Measurements from ENCODE around the gene GEMIN5.

The GEMIN5 gene

GRCh38 chr5:154966081-154966841 is 28.2 kb upstream of the GEMIN5 start:
- Histone ChIP-seq H3K36me3 (ENCODE audit: control insufficient read depth in 4 of 4, insufficient read depth in 4 of 4, low read length in 3 of 4) (peaks cover 4 to 39% (median 25%) of the 10 kb centered on the region in 4 experiments), H3K4me3 (ENCODE audit: control insufficient read depth in 1 of 7, extremely low read depth in 1 of 7, insufficient read depth in 4 of 7, low read depth in 2 of 7, low read length in 6 of 7) (no peak overlapping the region), H3K27me3 (replicated peaks in 2 of 5; ENCODE audit: control insufficient read depth in 4 of 5, insufficient read depth in 5 of 5, low read length in 4 of 5) (no peaks in the 10 kb centered on the region), H3K27ac (ENCODE audit: insufficient read depth in 1 of 2, low read depth in 1 of 2, low read length in 2 of 2, poor library complexity in 1 of 2, severe bottlenecking in 2 of 2) (no peak overlapping the region), H3K9me3 (ENCODE audit: control extremely low read depth in 1 of 5, control insufficient read depth in 4 of 5, insufficient read depth in 2 of 5, low read depth in 1 of 5, low read length in 4 of 5) (no peaks in the 10 kb centered on the region), H3K4me1 (ENCODE audit: control extremely low read depth in 1 of 4, control insufficient read depth in 4 of 4, insufficient read depth in 4 of 4, low read length in 3 of 4) (no peaks in the 10 kb centered on the region)
- WGBS (ENCODE audit: insufficient coverage) = 96% methylated on average over 2 of the region's 7 CpGs
- no peak for DNase-seq
- ChIA-PET POLR2A (no interaction called here), CTCF (interaction anchor here (0.7 to 1.6 kb wide), 6 partner anchors 13 to 181 kb away, joined by 3 to 6 read pairs (median 4); no protein-coding TSS in a partner anchor)

DNA sequence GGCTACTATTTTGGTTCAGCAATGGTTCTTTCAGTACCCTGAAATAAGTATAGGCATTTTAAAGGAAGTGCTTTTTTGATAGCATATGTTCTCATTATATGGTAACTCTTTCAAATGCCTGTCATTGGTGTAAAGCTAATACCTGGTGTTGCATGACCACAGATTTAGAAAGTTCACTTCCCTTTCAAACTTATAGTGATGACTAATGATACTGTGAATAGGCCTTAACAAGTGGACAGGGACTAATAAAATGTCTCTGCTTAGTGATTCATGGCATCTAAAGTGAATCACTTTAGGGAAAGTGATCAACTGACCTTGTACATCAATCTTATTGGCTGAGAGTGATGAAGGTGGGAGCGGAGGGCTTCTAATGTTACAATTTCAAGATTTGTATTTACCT is 24.5 kb upstream of the GEMIN5 start:
- Histone ChIP-seq H3K27ac (ENCODE audit: insufficient read depth in 1 of 2, low read depth in 1 of 2, low read length in 2 of 2, poor library complexity in 1 of 2, severe bottlenecking in 2 of 2) (no peak overlapping the region), H3K36me3 (ENCODE audit: control insufficient read depth in 4 of 4, insufficient read depth in 4 of 4, low read length in 3 of 4) (peaks cover 14 to 42% (median 28%) of the 10 kb centered on the region in 4 experiments), H3K27me3 (replicated peaks in 2 of 5; ENCODE audit: control insufficient read depth in 4 of 5, insufficient read depth in 5 of 5, low read length in 4 of 5) (no peaks in the 10 kb centered on the region), H3K9me3 (ENCODE audit: control extremely low read depth in 1 of 5, control insufficient read depth in 4 of 5, insufficient read depth in 2 of 5, low read depth in 1 of 5, low read length in 4 of 5) (no peaks in the 10 kb centered on the region), H3K4me1 (ENCODE audit: control extremely low read depth in 1 of 4, control insufficient read depth in 4 of 4, insufficient read depth in 4 of 4, low read length in 3 of 4) (no peaks in the 10 kb centered on the region), H3K4me3 (ENCODE audit: control insufficient read depth in 1 of 7, extremely low read depth in 1 of 7, insufficient read depth in 4 of 7, low read depth in 2 of 7, low read length in 6 of 7) (no peak overlapping the region)
- ChIA-PET CTCF (interaction anchor here (1.7 kb wide), 1 partner anchor 17 kb away, joined by 4 read pairs; no protein-coding TSS in a partner anchor), POLR2A (no interaction called here)
- no peak for DNase-seq
- WGBS (ENCODE audit: insufficient coverage) = no CpG with 5 or more reads among the region's 1 CpG

- H3K36me3 ChIP-seq (ENCODE audit: control insufficient read depth in 4 of 4, insufficient read depth in 4 of 4, low read length in 3 of 4) = peaks cover 13 to 37% (median 15%) of the 10 kb centered on the region in 4 experiments
- no peak overlapping the region for H3K4me3 ChIP-seq (ENCODE audit: control insufficient read depth in 1 of 7, extremely low read depth in 1 of 7, insufficient read depth in 4 of 7, low read depth in 2 of 7, low read length in 6 of 7)
- H3K27ac ChIP-seq (ENCODE audit: insufficient read depth in 1 of 2, low read depth in 1 of 2, low read length in 2 of 2, poor library complexity in 1 of 2, severe bottlenecking in 2 of 2) = no peak overlapping the region
- ChIA-PET CTCF (no interaction called here), POLR2A (no interaction called here)
- no peak for DNase-seq
- no peaks in the 10 kb centered on the region for H3K4me1 ChIP-seq (ENCODE audit: control extremely low read depth in 1 of 4, control insufficient read depth in 4 of 4, insufficient read depth in 4 of 4, low read length in 3 of 4)
- H3K9me3 ChIP-seq (ENCODE audit: control extremely low read depth in 1 of 5, control insufficient read depth in 4 of 5, insufficient read depth in 2 of 5, low read depth in 1 of 5, low read length in 4 of 5) = no peaks in the 10 kb centered on the region
- H3K27me3 ChIP-seq (replicated peaks in 2 of 5; ENCODE audit: control insufficient read depth in 4 of 5, insufficient read depth in 5 of 5, low read length in 4 of 5) = no peaks in the 10 kb centered on the region
Observed at GRCh38 chr5:154956712-154957111, 18.7 kb upstream of the GEMIN5 start.

- CTCF ChIA-PET = no interaction called here
- no peak for DNase-seq
Observed at GRCh38 chr5:154949781-154950180, 11.8 kb upstream of the GEMIN5 start.

GRCh38 chr5:154948313-154948712 is 10.3 kb upstream of the GEMIN5 start:
- Histone ChIP-seq H3K36me3 (ENCODE audit: control insufficient read depth in 4 of 4, insufficient read depth in 4 of 4, low read length in 3 of 4) (peaks cover 2 to 7% (median 3%) of the 10 kb centered on the region in 4 experiments), H3K4me3 (ENCODE audit: control insufficient read depth in 1 of 7, extremely low read depth in 1 of 7, insufficient read depth in 4 of 7, low read depth in 2 of 7, low read length in 6 of 7) (no peak overlapping the region), H3K9me3 (ENCODE audit: control extremely low read depth in 1 of 5, control insufficient read depth in 4 of 5, insufficient read depth in 2 of 5, low read depth in 1 of 5, low read length in 4 of 5) (no peaks in the 10 kb centered on the region), H3K4me1 (ENCODE audit: control extremely low read depth in 1 of 4, control insufficient read depth in 4 of 4, insufficient read depth in 4 of 4, low read length in 3 of 4) (peaks cover 2 to 6% (median 3%) of the 10 kb centered on the region in 4 experiments), H3K27ac (ENCODE audit: insufficient read depth in 1 of 2, low read depth in 1 of 2, low read length in 2 of 2, poor library complexity in 1 of 2, severe bottlenecking in 2 of 2) (no peak overlapping the region), H3K27me3 (replicated peaks in 2 of 5; ENCODE audit: control insufficient read depth in 4 of 5, insufficient read depth in 5 of 5, low read length in 4 of 5) (no peaks in the 10 kb centered on the region)
- 96% methylated on average over 3 of the region's 4 CpGs for WGBS (ENCODE audit: insufficient coverage)
- ChIA-PET CTCF (no interaction called here), POLR2A (no interaction called here)
- DNase-seq = no peak

More at GRCh38 chr5:154949781-154950180, 11.8 kb upstream of the GEMIN5 start:
- no peaks in the 10 kb centered on the region for H3K27me3 ChIP-seq (replicated peaks in 2 of 5; ENCODE audit: control insufficient read depth in 4 of 5, insufficient read depth in 5 of 5, low read length in 4 of 5)
- peaks cover 0 to 4% (median 2%) of the 10 kb centered on the region in 4 experiments for H3K4me1 ChIP-seq (ENCODE audit: control extremely low read depth in 1 of 4, control insufficient read depth in 4 of 4, insufficient read depth in 4 of 4, low read length in 3 of 4)
- no peak overlapping the region for H3K27ac ChIP-seq (ENCODE audit: insufficient read depth in 1 of 2, low read depth in 1 of 2, low read length in 2 of 2, poor library complexity in 1 of 2, severe bottlenecking in 2 of 2)
- WGBS (ENCODE audit: insufficient coverage) = 100% methylated on average over 1 of the region's 2 CpGs
- POLR2A ChIA-PET = no interaction called here
- H3K4me3 ChIP-seq (ENCODE audit: control insufficient read depth in 1 of 7, extremely low read depth in 1 of 7, insufficient read depth in 4 of 7, low read depth in 2 of 7, low read length in 6 of 7) = no peak overlapping the region
- no peaks in the 10 kb centered on the region for H3K9me3 ChIP-seq (ENCODE audit: control extremely low read depth in 1 of 5, control insufficient read depth in 4 of 5, insufficient read depth in 2 of 5, low read depth in 1 of 5, low read length in 4 of 5)
- H3K36me3 ChIP-seq (ENCODE audit: control insufficient read depth in 4 of 4, insufficient read depth in 4 of 4, low read length in 3 of 4) = peaks cover 2 to 7% (median 3%) of the 10 kb centered on the region in 4 experiments

- no peak overlapping the region for H3K4me3 ChIP-seq (ENCODE audit: control insufficient read depth in 1 of 7, extremely low read depth in 1 of 7, insufficient read depth in 4 of 7, low read depth in 2 of 7, low read length in 6 of 7)
- H3K27ac ChIP-seq (ENCODE audit: insufficient read depth in 1 of 2, low read depth in 1 of 2, low read length in 2 of 2, poor library complexity in 1 of 2, severe bottlenecking in 2 of 2) = no peak overlapping the region
- ChIA-PET CTCF (no interaction called here), POLR2A (no interaction called here)
- H3K4me1 ChIP-seq (ENCODE audit: control extremely low read depth in 1 of 4, control insufficient read depth in 4 of 4, insufficient read depth in 4 of 4, low read length in 3 of 4) = peaks cover 2 to 8% (median 6%) of the 10 kb centered on the region in 4 experiments
- 100% methylated on average over 5 of the region's 6 CpGs for WGBS (ENCODE audit: insufficient coverage)
- DNase-seq = no peak
- no peaks in the 10 kb centered on the region for H3K27me3 ChIP-seq (replicated peaks in 2 of 5; ENCODE audit: control insufficient read depth in 4 of 5, insufficient read depth in 5 of 5, low read length in 4 of 5)
- peaks cover 2 to 7% (median 3%) of the 10 kb centered on the region in 4 experiments for H3K36me3 ChIP-seq (ENCODE audit: control insufficient read depth in 4 of 4, insufficient read depth in 4 of 4, low read length in 3 of 4)
- no peaks in the 10 kb centered on the region for H3K9me3 ChIP-seq (ENCODE audit: control extremely low read depth in 1 of 5, control insufficient read depth in 4 of 5, insufficient read depth in 2 of 5, low read depth in 1 of 5, low read length in 4 of 5)
Observed at GRCh38 chr5:154947778-154948177, 9.8 kb upstream of the GEMIN5 start.

DNA sequence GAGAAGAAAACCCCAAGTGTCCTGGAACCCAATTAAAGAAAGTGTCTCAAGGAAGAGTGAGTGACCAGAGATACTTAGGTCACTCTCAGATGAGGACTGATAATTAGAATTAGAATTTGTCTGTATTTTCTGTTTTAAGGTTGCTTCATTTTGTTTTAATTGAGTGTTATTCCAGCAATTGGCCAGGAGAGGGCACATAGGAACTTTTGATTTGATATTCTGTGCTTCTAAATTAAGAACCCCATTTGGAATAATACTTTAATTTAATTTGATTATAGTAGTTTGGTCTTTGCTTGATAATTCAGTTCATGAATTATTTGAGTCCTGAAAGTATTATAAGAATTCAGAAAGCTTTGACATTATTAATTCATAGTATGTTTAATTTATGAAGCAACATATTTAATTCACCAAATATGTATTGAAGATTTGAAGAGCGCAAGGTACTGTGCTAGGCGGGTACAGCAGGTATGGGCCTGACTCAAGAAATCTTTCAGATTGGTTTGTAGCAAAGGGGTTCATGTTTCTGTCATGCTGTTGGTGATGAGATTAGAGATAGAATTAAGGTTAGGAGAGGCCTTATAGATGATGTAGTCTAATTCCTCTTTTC is 7.8 kb upstream of the GEMIN5 start:
- Histone ChIP-seq H3K27me3 (replicated peaks in 2 of 5; ENCODE audit: control insufficient read depth in 4 of 5, insufficient read depth in 5 of 5, low read length in 4 of 5) (no peaks in the 10 kb centered on the region), H3K9me3 (ENCODE audit: control extremely low read depth in 1 of 5, control insufficient read depth in 4 of 5, insufficient read depth in 2 of 5, low read depth in 1 of 5, low read length in 4 of 5) (no peaks in the 10 kb centered on the region), H3K27ac (ENCODE audit: insufficient read depth in 1 of 2, low read depth in 1 of 2, low read length in 2 of 2, poor library complexity in 1 of 2, severe bottlenecking in 2 of 2) (no peak overlapping the region), H3K4me3 (ENCODE audit: control insufficient read depth in 1 of 7, extremely low read depth in 1 of 7, insufficient read depth in 4 of 7, low read depth in 2 of 7, low read length in 6 of 7) (no peak overlapping the region), H3K4me1 (ENCODE audit: control extremely low read depth in 1 of 4, control insufficient read depth in 4 of 4, insufficient read depth in 4 of 4, low read length in 3 of 4) (peaks cover 13 to 22% (median 16%) of the 10 kb centered on the region in 4 experiments), H3K36me3 (ENCODE audit: control insufficient read depth in 4 of 4, insufficient read depth in 4 of 4, low read length in 3 of 4) (peaks cover 2 to 5% (median 2%) of the 10 kb centered on the region in 4 experiments)
- ChIA-PET POLR2A (no interaction called here), CTCF (interaction anchor here (0.6 to 2.2 kb wide), 8 partner anchors 10 to 96 kb away, joined by 3 to 9 read pairs (median 5); partner anchors contain the start of gene FAXDC2)
- WGBS (ENCODE audit: insufficient coverage) = 92% methylated on average over 2 of the region's 2 CpGs
- DNase-seq = peak in 2 of 3 donors; percentile 49 to 64

Measured in common myeloid progenitor, CD34-positive (primary cell).